Lower leg skin (tissue), 3 donors: ENCODE measurements around the gene MRPL54.

ENCODE experiments used
- CTCF ChIP-seq, 3 donors: fragments of 450-650 bp; IDR thresholded peaks; one replicate each; pipeline ENCODE4 v1.5.1; 2016; ENCODE audit warnings: antibody characterized with exemption in 3 of 3, mild to moderate bottlenecking in 3 of 3, moderate library complexity in 2 of 3
- POLR2A ChIP-seq, 2 donors: fragments of 450-650 bp; IDR thresholded peaks; one replicate each; pipeline ENCODE4 v1.6.1; 2016 to 2017; ENCODE audit warnings: antibody characterized with exemption in 2 of 2, mild to moderate bottlenecking in 1 of 2, moderate library complexity in 1 of 2

DNA sequence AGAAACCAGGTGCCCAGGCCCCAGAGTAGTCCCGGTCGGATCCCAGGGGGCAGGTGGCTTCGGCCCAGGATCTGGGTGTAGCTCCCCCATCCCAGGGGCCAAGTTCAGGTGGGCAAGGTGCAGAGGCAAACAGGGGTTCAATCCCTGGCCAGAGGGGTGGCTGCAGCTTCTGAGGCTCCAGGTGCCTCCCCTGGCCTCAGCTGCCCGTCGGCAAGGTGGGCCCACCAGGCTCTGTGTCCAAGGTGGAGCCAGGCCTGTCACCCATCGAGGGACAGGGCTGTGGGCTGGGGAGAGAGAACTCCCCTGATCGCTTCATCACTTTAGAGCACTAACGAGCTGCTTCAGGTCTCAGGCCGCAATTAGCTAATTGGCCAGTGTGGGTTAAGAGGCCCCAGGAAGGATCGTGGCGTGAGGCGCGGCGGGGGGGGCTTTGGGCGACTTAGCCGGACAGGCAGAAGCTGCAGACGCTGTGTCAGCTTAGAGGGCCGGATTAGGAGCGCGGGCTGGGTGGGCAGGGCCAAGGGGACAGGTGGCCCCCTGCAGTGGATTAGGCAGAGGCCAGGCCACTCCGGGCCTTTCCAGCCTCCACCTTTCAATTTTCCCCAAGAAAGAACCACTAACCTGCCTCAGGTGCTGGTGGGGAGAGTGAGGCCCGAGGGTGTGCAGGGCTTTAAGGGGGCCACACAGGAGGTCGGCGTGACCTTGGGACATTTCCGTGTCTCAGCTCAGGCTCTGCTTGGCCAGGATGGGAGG, 12.3 kb downstream of the MRPL54 start:
- TF ChIP-seq CTCF (IDR thresholded peaks at IDR 0.05) (no peak), POLR2A (IDR thresholded peaks at IDR 0.05) (no peak)
